Osteoblast (primary cell): ENCODE data around the gene NEK2. TPM values are rescaled to one million over a fixed set of nuclear protein-coding genes. Genes with fewer than 3 reads are reported as not detected.

Source experiments
- DNase-seq: peaks from one replicate; pipeline ENCODE4 v3.0.0; 2011; ENCODE audit warnings: low spot score, mixed read lengths; ENCODE audit not compliant: insufficient read length; ENCODE audit errors: missing footprints
- H2AFZ ChIP-seq: 2 replicates; pipeline ENCODE4 v1.6.0; 2011; ENCODE audit warnings: mild to moderate bottlenecking, low read length
- H3K27ac ChIP-seq: 2 replicates; pipeline ENCODE4 v1.5.1; 2011; ENCODE audit warnings: mild to moderate bottlenecking, low read depth, low read length, moderate library complexity
- H3K27me3 ChIP-seq: 2 replicates; pipeline ENCODE4 v1.6.0; 2012; ENCODE audit warnings: mild to moderate bottlenecking, control low read depth, inconsistent platforms, low read length, moderate library complexity; ENCODE audit not compliant: insufficient read depth
- H3K36me3 ChIP-seq: 2 replicates; pipeline ENCODE4 v1.5.1; 2011; ENCODE audit warnings: mild to moderate bottlenecking, low read length, control low read depth, moderate library complexity; ENCODE audit not compliant: insufficient read depth
- H3K4me1 ChIP-seq: 2 replicates; pipeline ENCODE4 v1.5.1; 2011; ENCODE audit warnings: mild to moderate bottlenecking, low read length, control low read depth, moderate library complexity; ENCODE audit not compliant: insufficient read depth
- H3K4me2 ChIP-seq: 2 replicates; pipeline ENCODE4 v1.6.0; 2011; ENCODE audit warnings: mild to moderate bottlenecking, low read length; ENCODE audit not compliant: insufficient read depth
- H3K4me3 ChIP-seq: fragments of 200-600 bp; sonication (generic); 3 replicates; pipeline ENCODE4 v1.5.1; 2012; ENCODE audit warnings: mild to moderate bottlenecking, low read length, inconsistent platforms; ENCODE audit not compliant: insufficient read depth
- H3K79me2 ChIP-seq: 2 replicates; pipeline ENCODE4 v1.6.0; 2012; ENCODE audit warnings: mild to moderate bottlenecking, low read length, control low read depth, inconsistent platforms; ENCODE audit not compliant: insufficient read depth
- H3K9me3 ChIP-seq: 2 replicates; pipeline ENCODE4 v1.5.1; 2011; ENCODE audit warnings: low read depth, low read length, control low read depth
- H4K20me1 ChIP-seq: 2 replicates; pipeline ENCODE4 v1.6.0; 2012; ENCODE audit warnings: mild to moderate bottlenecking, low read length, control low read depth; ENCODE audit not compliant: insufficient read depth
- CTCF ChIP-seq: IDR thresholded peaks from 2 replicates; pipeline ENCODE4 v1.5.1; 2011; ENCODE audit warnings: mild to moderate bottlenecking, low read depth, low read length, moderate library complexity; ENCODE audit errors: extremely low read depth
- total RNA-seq: library from RNA; depleted of rRNA; stranded (reverse); fragments of >200 nt; gene quantifications from 2 replicates; pipeline ENCODE4 v1.2.3, GENCODE V29; 2012

Gene NEK2
- total RNA-seq, 1 donor = 1.4 TPM

DNA sequence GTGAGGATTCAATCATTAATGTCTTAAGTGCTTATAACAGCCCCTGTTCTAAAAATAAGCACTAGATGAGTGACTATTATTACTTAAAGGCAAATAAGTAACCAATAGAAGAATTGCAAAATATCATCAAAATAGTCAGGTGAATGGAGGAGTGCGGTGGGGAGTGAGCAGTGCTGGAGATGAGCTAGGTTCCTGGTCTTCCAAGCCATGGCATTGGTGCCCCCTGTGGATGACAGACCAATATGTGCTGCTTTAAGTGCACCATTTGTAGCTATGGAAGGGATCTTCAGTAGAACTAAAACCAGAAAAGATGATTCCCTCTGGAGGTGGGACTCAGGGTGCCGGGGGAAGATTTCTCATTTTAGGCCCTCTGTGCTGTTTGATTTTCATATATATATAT, 50.4 kb downstream of the NEK2 start:
- no peaks in the 10 kb centered on the region for H3K9me3 ChIP-seq
- H3K4me2 ChIP-seq = no peak overlapping the region
- no peaks in the 10 kb centered on the region for H3K36me3 ChIP-seq
- no peaks in the 10 kb centered on the region for H3K4me1 ChIP-seq
- no peaks in the 10 kb centered on the region for H4K20me1 ChIP-seq
- H3K4me3 ChIP-seq = no peak overlapping the region
- no peak overlapping the region for H2AFZ ChIP-seq
- no peaks in the 10 kb centered on the region for H3K79me2 ChIP-seq
- peaks cover 5% of the 10 kb centered on the region for H3K27me3 ChIP-seq
- TF ChIP-seq CTCF = peak; percentile 55
- no peak overlapping the region for H3K27ac ChIP-seq
- DNase-seq = peak; percentile 86

- no peak for DNase-seq
- Histone ChIP-seq H3K4me2 (no peak overlapping the region), H3K79me2 (no peaks in the 10 kb centered on the region), H3K36me3 (no peaks in the 10 kb centered on the region), H3K4me1 (no peaks in the 10 kb centered on the region), H3K27me3 (peaks cover 5% of the 10 kb centered on the region), H3K9me3 (no peaks in the 10 kb centered on the region), H2AFZ (no peak overlapping the region), H3K4me3 (no peak overlapping the region), H4K20me1 (no peaks in the 10 kb centered on the region), H3K27ac (no peak overlapping the region)
- no peak for TF ChIP-seq CTCF
Observed at GRCh38 chr1:211623515-211623914, 51.9 kb downstream of the NEK2 start.

DNA sequence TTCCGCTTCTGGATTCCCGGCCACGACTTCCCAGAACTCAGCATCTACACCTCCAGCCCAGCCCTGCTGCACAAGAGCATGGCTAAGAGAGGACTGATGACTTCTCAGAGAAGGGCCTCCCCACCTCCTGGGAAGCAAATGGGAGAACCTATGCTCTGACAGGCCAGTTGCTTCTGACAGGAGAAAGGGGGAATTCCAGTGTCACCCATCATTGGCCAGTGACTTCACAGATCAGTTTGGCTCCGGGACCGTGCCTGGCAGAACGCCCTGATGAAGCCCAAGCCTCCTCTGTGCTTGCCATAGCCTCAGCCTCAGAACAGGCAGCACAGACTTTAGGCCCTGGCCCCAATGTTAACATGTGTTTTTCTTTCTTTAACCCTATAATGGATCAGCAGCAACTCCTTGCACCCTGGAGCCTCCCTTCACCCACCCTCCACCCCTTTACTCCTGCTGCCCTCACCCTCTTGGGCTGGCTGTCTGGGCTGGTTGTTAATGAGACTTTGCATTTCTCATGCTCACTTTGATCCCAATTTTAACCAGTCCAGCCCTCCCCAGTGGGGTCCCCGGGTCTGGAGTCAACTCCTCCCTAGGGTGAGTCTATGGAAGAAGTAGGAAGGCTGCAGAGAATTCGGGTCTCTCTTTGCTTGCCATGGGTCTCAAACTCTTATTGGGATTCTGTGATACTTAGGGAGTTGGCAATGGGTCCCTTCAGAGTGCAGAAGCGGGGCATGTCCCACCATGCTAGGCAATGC, 53.8 kb downstream of the NEK2 start:
- no peak for DNase-seq
- Histone ChIP-seq H3K9me3 (no peaks in the 10 kb centered on the region), H3K4me3 (no peak overlapping the region), H3K27ac (no peak overlapping the region), H3K4me2 (no peak overlapping the region), H3K4me1 (no peaks in the 10 kb centered on the region), H2AFZ (peak overlapping the region; percentile 29), H4K20me1 (no peaks in the 10 kb centered on the region), H3K79me2 (no peaks in the 10 kb centered on the region), H3K36me3 (no peaks in the 10 kb centered on the region), H3K27me3 (peaks cover 5% of the 10 kb centered on the region)
- no peak for TF ChIP-seq CTCF

- H2AFZ ChIP-seq = no peak overlapping the region
- no peaks in the 10 kb centered on the region for H3K36me3 ChIP-seq
- H3K27ac ChIP-seq = no peak overlapping the region
- H3K27me3 ChIP-seq = peaks cover 5% of the 10 kb centered on the region
- no peaks in the 10 kb centered on the region for H3K4me1 ChIP-seq
- no peak for TF ChIP-seq CTCF
- H4K20me1 ChIP-seq = no peaks in the 10 kb centered on the region
- no peak overlapping the region for H3K4me2 ChIP-seq
- H3K79me2 ChIP-seq = no peaks in the 10 kb centered on the region
- no peak for DNase-seq
- no peak overlapping the region for H3K4me3 ChIP-seq
- no peaks in the 10 kb centered on the region for H3K9me3 ChIP-seq
Observed at GRCh38 chr1:211620097-211620496, 55.3 kb downstream of the NEK2 start.
